ENCODE measurements around the gene GRB10. TPM values are rescaled to one million over a fixed set of nuclear protein-coding genes. Genes with fewer than 3 reads are reported as not detected.

The GRB10 gene
- total RNA-seq, 2 experiments from 2014 or later = 5.9 to 8.4 TPM

DNA sequence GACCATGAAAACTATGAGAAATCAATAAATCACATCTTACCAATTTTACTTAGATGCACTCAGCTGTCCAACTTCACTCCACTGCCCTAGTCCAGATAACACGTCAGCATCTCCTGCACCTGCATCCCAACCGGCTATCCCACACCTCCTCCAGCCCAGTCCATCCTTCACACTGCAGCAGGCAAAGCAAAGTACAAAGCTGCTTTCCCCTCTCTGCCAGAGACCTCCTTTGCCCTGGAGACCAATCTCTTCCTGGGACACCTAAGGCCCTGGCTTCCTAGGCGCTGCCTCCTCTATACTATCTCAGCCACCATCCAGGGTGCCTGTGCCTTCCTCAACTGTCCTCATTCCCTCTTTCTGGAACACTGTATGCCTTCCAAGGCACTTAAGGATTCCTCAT lies 127.2 kb downstream of the GRB10 start:
- no peak overlapping the region for H3K27ac Mint-ChIP-seq
- no peak for ATAC-seq (ENCODE audit: poor library complexity)
- POLR2A ChIA-PET = no interaction called here
- TF ChIP-seq, protein P1, sequence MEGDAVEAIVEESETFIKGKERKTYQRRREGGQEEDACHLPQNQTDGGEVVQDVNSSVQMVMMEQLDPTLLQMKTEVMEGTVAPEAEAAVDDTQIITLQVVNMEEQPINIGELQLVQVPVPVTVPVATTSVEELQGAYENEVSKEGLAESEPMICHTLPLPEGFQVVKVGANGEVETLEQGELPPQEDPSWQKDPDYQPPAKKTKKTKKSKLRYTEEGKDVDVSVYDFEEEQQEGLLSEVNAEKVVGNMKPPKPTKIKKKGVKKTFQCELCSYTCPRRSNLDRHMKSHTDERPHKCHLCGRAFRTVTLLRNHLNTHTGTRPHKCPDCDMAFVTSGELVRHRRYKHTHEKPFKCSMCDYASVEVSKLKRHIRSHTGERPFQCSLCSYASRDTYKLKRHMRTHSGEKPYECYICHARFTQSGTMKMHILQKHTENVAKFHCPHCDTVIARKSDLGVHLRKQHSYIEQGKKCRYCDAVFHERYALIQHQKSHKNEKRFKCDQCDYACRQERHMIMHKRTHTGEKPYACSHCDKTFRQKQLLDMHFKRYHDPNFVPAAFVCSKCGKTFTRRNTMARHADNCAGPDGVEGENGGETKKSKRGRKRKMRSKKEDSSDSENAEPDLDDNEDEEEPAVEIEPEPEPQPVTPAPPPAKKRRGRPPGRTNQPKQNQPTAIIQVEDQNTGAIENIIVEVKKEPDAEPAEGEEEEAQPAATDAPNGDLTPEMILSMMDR (IDR thresholded peaks at IDR 0.05) = no peak
- intact Hi-C loops (cut with DNase I, micrococcal nuclease) = no loop called here
- peaks cover 11% of the 10 kb centered on the region for H3K4me1 Mint-ChIP-seq (ENCODE audit: low read depth)
- no peak overlapping the region for H3K27ac ChIP-seq (ENCODE audit: low read depth in 1 of 2, low read length in 2 of 2)
- no peaks in the 10 kb centered on the region for H3K36me3 ChIP-seq (ENCODE audit: insufficient read depth, low read length)
- peaks cover 11% of the 10 kb centered on the region for H3K4me1 ChIP-seq (ENCODE audit: insufficient read depth, low read length)
- no peak overlapping the region for H3K4me3 Mint-ChIP-seq
- DNase-seq = no peak
- no peaks in the 10 kb centered on the region for H3K27me3 Mint-ChIP-seq
- CTCF ChIA-PET = no interaction called here
- H3K9me3 ChIP-seq (ENCODE audit: control insufficient read depth in 1 of 2, insufficient read depth in 1 of 2, low read length in 2 of 2) = no peaks in the 10 kb centered on the region
- H3K9me3 Mint-ChIP-seq = no peaks in the 10 kb centered on the region
- H3K4me3 ChIP-seq (ENCODE audit: low read length) = no peak overlapping the region
- no peaks in the 10 kb centered on the region for H3K27me3 ChIP-seq (ENCODE audit: control insufficient read depth in 1 of 2, insufficient read depth in 2 of 2, low read length in 2 of 2)
- H3K36me3 Mint-ChIP-seq (ENCODE audit: low read depth) = no peaks in the 10 kb centered on the region

DNA sequence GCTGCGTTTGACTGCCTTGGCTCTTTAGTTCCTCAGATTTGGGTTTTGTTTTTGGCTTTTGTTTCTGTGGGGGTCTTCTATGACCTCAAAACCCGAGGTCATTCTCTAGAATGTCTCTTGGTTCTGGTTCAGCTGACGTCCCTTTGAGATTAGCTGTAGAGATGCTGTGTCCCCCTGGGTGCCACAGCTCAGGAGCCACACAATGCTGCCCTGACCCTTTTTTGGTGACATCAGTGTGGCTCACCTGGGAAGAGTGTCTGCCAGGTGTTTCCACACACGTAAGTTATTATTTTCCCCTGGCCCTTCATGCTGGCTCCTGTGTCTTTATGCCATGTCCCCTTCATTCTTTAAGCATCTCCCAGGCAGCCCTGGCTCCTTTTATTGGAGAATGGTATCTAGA lies 127.7 kb downstream of the GRB10 start:
- H3K27ac ChIP-seq (ENCODE audit: low read depth in 1 of 2, low read length in 2 of 2) = no peak overlapping the region
- no peak overlapping the region for H3K4me3 ChIP-seq (ENCODE audit: low read length)
- H3K36me3 Mint-ChIP-seq (ENCODE audit: low read depth) = no peaks in the 10 kb centered on the region
- H3K36me3 ChIP-seq (ENCODE audit: insufficient read depth, low read length) = no peaks in the 10 kb centered on the region
- H3K9me3 ChIP-seq (ENCODE audit: control insufficient read depth in 1 of 2, insufficient read depth in 1 of 2, low read length in 2 of 2) = no peaks in the 10 kb centered on the region
- no peak for DNase-seq
- intact Hi-C loops (cut with DNase I, micrococcal nuclease) = no loop called here
- H3K27me3 ChIP-seq (ENCODE audit: control insufficient read depth in 1 of 2, insufficient read depth in 2 of 2, low read length in 2 of 2) = no peaks in the 10 kb centered on the region
- CTCF ChIA-PET = no interaction called here
- H3K4me1 ChIP-seq (ENCODE audit: insufficient read depth, low read length) = peaks cover 7% of the 10 kb centered on the region
- H3K27ac Mint-ChIP-seq = no peak overlapping the region
- ATAC-seq (ENCODE audit: poor library complexity) = no peak
- TF ChIP-seq, protein P1 (IDR thresholded peaks at IDR 0.05) = no peak
- H3K4me1 Mint-ChIP-seq (ENCODE audit: low read depth) = peaks cover 6% of the 10 kb centered on the region
- no peak overlapping the region for H3K4me3 Mint-ChIP-seq
- no peaks in the 10 kb centered on the region for H3K27me3 Mint-ChIP-seq
- H3K9me3 Mint-ChIP-seq = no peaks in the 10 kb centered on the region
- POLR2A ChIA-PET = no interaction called here

DNA sequence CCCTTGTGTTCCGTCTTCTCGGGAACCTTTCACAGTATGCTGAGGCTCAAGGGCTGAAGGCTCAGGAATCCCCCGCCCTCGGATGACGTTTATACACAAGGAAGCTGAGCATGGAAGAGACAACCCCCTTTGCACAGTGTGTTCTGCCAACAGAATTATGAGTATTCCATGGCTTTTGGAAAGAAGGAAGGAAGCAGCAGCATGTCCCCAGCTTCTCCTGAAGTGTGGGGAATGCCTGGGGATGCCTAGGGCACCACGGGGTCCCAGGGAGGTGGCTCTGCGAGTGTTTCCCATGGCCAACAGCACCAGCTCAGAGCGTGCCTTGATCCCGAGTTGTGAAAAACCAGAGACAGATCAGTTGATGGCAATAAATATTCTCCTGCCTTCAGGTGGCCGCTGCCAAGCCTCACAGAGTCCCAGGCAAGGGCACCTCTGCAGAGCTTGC lies 128.7 kb downstream of the GRB10 start:
- no peaks in the 10 kb centered on the region for H3K36me3 Mint-ChIP-seq (ENCODE audit: low read depth)
- DNase-seq = no peak
- no peaks in the 10 kb centered on the region for H3K9me3 Mint-ChIP-seq
- H3K27ac Mint-ChIP-seq = no peak overlapping the region
- TF ChIP-seq, protein P1 (IDR thresholded peaks at IDR 0.05) = no peak
- intact Hi-C loops (cut with DNase I, micrococcal nuclease) = no loop called here
- ATAC-seq (ENCODE audit: poor library complexity) = no peak
- Histone ChIP-seq H3K9me3 (ENCODE audit: control insufficient read depth in 1 of 2, insufficient read depth in 1 of 2, low read length in 2 of 2) (no peaks in the 10 kb centered on the region), H3K27me3 (ENCODE audit: control insufficient read depth in 1 of 2, insufficient read depth in 2 of 2, low read length in 2 of 2) (no peaks in the 10 kb centered on the region), H3K4me1 (ENCODE audit: insufficient read depth, low read length) (no peaks in the 10 kb centered on the region), H3K27ac (ENCODE audit: low read depth in 1 of 2, low read length in 2 of 2) (no peak overlapping the region), H3K36me3 (ENCODE audit: insufficient read depth, low read length) (no peaks in the 10 kb centered on the region), H3K4me3 (ENCODE audit: low read length) (no peak overlapping the region)
- CTCF ChIA-PET = no interaction called here
- POLR2A ChIA-PET = no interaction called here
- H3K4me1 Mint-ChIP-seq (ENCODE audit: low read depth) = no peaks in the 10 kb centered on the region
- H3K4me3 Mint-ChIP-seq = no peak overlapping the region
- no peaks in the 10 kb centered on the region for H3K27me3 Mint-ChIP-seq
